ENCODE data around the gene AP3S2.

Gene AP3S2

GRCh38 chr15:89809093-89809786 lies 84.6 kb downstream of the AP3S2 start:
- DNase-seq (ENCODE audit: low read depth), result no peak
- Histone ChIP-seq H3K9me3 (ENCODE audit: control insufficient read depth, low read length) (no peaks in the 10 kb centered on the region), H3K9ac (ENCODE audit: low read length) (peak overlapping the region; percentile 35), H3K27me3 (replicated peaks; ENCODE audit: control insufficient read depth, insufficient read depth, low read length) (no peaks in the 10 kb centered on the region), H3K36me3 (ENCODE audit: control insufficient read depth, insufficient read depth, low read length, severe bottlenecking) (peaks cover 49% of the 10 kb centered on the region), H3K4me3 (ENCODE audit: low read length) (no peak overlapping the region), H3K4me1 (ENCODE audit: control insufficient read depth, insufficient read depth, low read length) (peaks cover 42% of the 10 kb centered on the region)

GRCh38 chr15:89808160-89808870 lies 85.5 kb downstream of the AP3S2 start:
- H3K4me3 ChIP-seq (ENCODE audit: low read length), result no peak overlapping the region
- H3K9ac ChIP-seq (ENCODE audit: low read length), result peak overlapping the region; percentile 35
- H3K27me3 ChIP-seq (replicated peaks; ENCODE audit: control insufficient read depth, insufficient read depth, low read length), result no peaks in the 10 kb centered on the region
- H3K9me3 ChIP-seq (ENCODE audit: control insufficient read depth, low read length), result no peaks in the 10 kb centered on the region
- peaks cover 58% of the 10 kb centered on the region for H3K36me3 ChIP-seq (ENCODE audit: control insufficient read depth, insufficient read depth, low read length, severe bottlenecking)
- no peak for DNase-seq (ENCODE audit: low read depth)
- H3K4me1 ChIP-seq (ENCODE audit: control insufficient read depth, insufficient read depth, low read length), result peaks cover 42% of the 10 kb centered on the region

- no peaks in the 10 kb centered on the region for H3K27me3 ChIP-seq (replicated peaks; ENCODE audit: control insufficient read depth, insufficient read depth, low read length)
- peaks cover 65% of the 10 kb centered on the region for H3K36me3 ChIP-seq (ENCODE audit: control insufficient read depth, insufficient read depth, low read length, severe bottlenecking)
- H3K4me3 ChIP-seq (ENCODE audit: low read length), result no peak overlapping the region
- H3K9me3 ChIP-seq (ENCODE audit: control insufficient read depth, low read length), result no peaks in the 10 kb centered on the region
- DNase-seq (ENCODE audit: low read depth), result no peak
- H3K4me1 ChIP-seq (ENCODE audit: control insufficient read depth, insufficient read depth, low read length), result peaks cover 41% of the 10 kb centered on the region
- H3K9ac ChIP-seq (ENCODE audit: low read length), result no peak overlapping the region
Observed at GRCh38 chr15:89807689-89808088, 86.1 kb downstream of the AP3S2 start.

GRCh38 chr15:89806559-89807550 lies 86.9 kb downstream of the AP3S2 start:
- H3K4me1 ChIP-seq (ENCODE audit: control insufficient read depth, insufficient read depth, low read length), result peaks cover 32% of the 10 kb centered on the region
- H3K9ac ChIP-seq (ENCODE audit: low read length), result no peak overlapping the region
- H3K27me3 ChIP-seq (replicated peaks; ENCODE audit: control insufficient read depth, insufficient read depth, low read length), result no peaks in the 10 kb centered on the region
- H3K36me3 ChIP-seq (ENCODE audit: control insufficient read depth, insufficient read depth, low read length, severe bottlenecking), result peaks cover 73% of the 10 kb centered on the region
- no peak for DNase-seq (ENCODE audit: low read depth)
- no peak overlapping the region for H3K4me3 ChIP-seq (ENCODE audit: low read length)
- H3K9me3 ChIP-seq (ENCODE audit: control insufficient read depth, low read length), result no peaks in the 10 kb centered on the region

- H3K9ac ChIP-seq (ENCODE audit: low read length), result no peak overlapping the region
- H3K27me3 ChIP-seq (replicated peaks; ENCODE audit: control insufficient read depth, insufficient read depth, low read length), result no peaks in the 10 kb centered on the region
- H3K9me3 ChIP-seq (ENCODE audit: control insufficient read depth, low read length), result no peaks in the 10 kb centered on the region
- H3K4me1 ChIP-seq (ENCODE audit: control insufficient read depth, insufficient read depth, low read length), result peaks cover 28% of the 10 kb centered on the region
- H3K4me3 ChIP-seq (ENCODE audit: low read length), result no peak overlapping the region
- H3K36me3 ChIP-seq (ENCODE audit: control insufficient read depth, insufficient read depth, low read length, severe bottlenecking), result peaks cover 79% of the 10 kb centered on the region
- no peak for DNase-seq (ENCODE audit: low read depth)
Observed at GRCh38 chr15:89806210-89806558, 87.6 kb downstream of the AP3S2 start.

- Histone ChIP-seq H3K27me3 (replicated peaks; ENCODE audit: control insufficient read depth, insufficient read depth, low read length) (no peaks in the 10 kb centered on the region), H3K4me1 (ENCODE audit: control insufficient read depth, insufficient read depth, low read length) (peaks cover 23% of the 10 kb centered on the region), H3K36me3 (ENCODE audit: control insufficient read depth, insufficient read depth, low read length, severe bottlenecking) (peaks cover 82% of the 10 kb centered on the region), H3K9me3 (ENCODE audit: control insufficient read depth, low read length) (no peaks in the 10 kb centered on the region), H3K4me3 (ENCODE audit: low read length) (no peak overlapping the region), H3K9ac (ENCODE audit: low read length) (no peak overlapping the region)
- DNase-seq (ENCODE audit: low read depth), result no peak
Observed at GRCh38 chr15:89805241-89806209, 88.3 kb downstream of the AP3S2 start.

- DNase-seq (ENCODE audit: low read depth), result no peak
- Histone ChIP-seq H3K9ac (ENCODE audit: low read length) (peak overlapping the region; percentile 17), H3K4me3 (ENCODE audit: low read length) (no peak overlapping the region), H3K9me3 (ENCODE audit: control insufficient read depth, low read length) (no peaks in the 10 kb centered on the region), H3K4me1 (ENCODE audit: control insufficient read depth, insufficient read depth, low read length) (peaks cover 14% of the 10 kb centered on the region), H3K36me3 (ENCODE audit: control insufficient read depth, insufficient read depth, low read length, severe bottlenecking) (peaks cover 90% of the 10 kb centered on the region), H3K27me3 (replicated peaks; ENCODE audit: control insufficient read depth, insufficient read depth, low read length) (no peaks in the 10 kb centered on the region)
Observed at GRCh38 chr15:89803941-89804800, 89.6 kb downstream of the AP3S2 start.

GRCh38 chr15:89802986-89803824 lies 90.6 kb downstream of the AP3S2 start:
- H3K36me3 ChIP-seq (ENCODE audit: control insufficient read depth, insufficient read depth, low read length, severe bottlenecking), result peaks cover 90% of the 10 kb centered on the region
- H3K4me3 ChIP-seq (ENCODE audit: low read length), result no peak overlapping the region
- DNase-seq (ENCODE audit: low read depth), result no peak
- no peaks in the 10 kb centered on the region for H3K27me3 ChIP-seq (replicated peaks; ENCODE audit: control insufficient read depth, insufficient read depth, low read length)
- peaks cover 8% of the 10 kb centered on the region for H3K4me1 ChIP-seq (ENCODE audit: control insufficient read depth, insufficient read depth, low read length)
- H3K9ac ChIP-seq (ENCODE audit: low read length), result no peak overlapping the region
- no peaks in the 10 kb centered on the region for H3K9me3 ChIP-seq (ENCODE audit: control insufficient read depth, low read length)

GRCh38 chr15:89802231-89802928 lies 91.4 kb downstream of the AP3S2 start:
- no peak overlapping the region for H3K9ac ChIP-seq (ENCODE audit: low read length)
- no peak overlapping the region for H3K4me3 ChIP-seq (ENCODE audit: low read length)
- H3K9me3 ChIP-seq (ENCODE audit: control insufficient read depth, low read length), result no peaks in the 10 kb centered on the region
- peaks cover 97% of the 10 kb centered on the region for H3K36me3 ChIP-seq (ENCODE audit: control insufficient read depth, insufficient read depth, low read length, severe bottlenecking)
- H3K4me1 ChIP-seq (ENCODE audit: control insufficient read depth, insufficient read depth, low read length), result peaks cover 8% of the 10 kb centered on the region
- DNase-seq (ENCODE audit: low read depth), result no peak
- no peaks in the 10 kb centered on the region for H3K27me3 ChIP-seq (replicated peaks; ENCODE audit: control insufficient read depth, insufficient read depth, low read length)
